Embryonic facial prominence (tissue), 1 donor: ENCODE data around the gene DOCK4.

Experiments used
- DNase-seq: peaks from one replicate; pipeline ENCODE4 v3.0.0-alpha.2; 2016; ENCODE audit errors: extremely low spot score

DOCK4 gene

GRCh38 chr7:111765751-111766643, 440.2 kb downstream of the DOCK4 start:
- no peak for DNase-seq

GRCh38 chr7:111763221-111763801, 442.9 kb downstream of the DOCK4 start:
- peak; percentile 27 for DNase-seq

GRCh38 chr7:111762799-111763198, 443.4 kb downstream of the DOCK4 start:
- DNase-seq: no peak

- no peak for DNase-seq
Observed at GRCh38 chr7:111762211-111762610, 444.0 kb downstream of the DOCK4 start.

GRCh38 chr7:111760043-111760442, 446.2 kb downstream of the DOCK4 start:
- DNase-seq: no peak

GRCh38 chr7:111758332-111758731, 447.9 kb downstream of the DOCK4 start:
- DNase-seq: no peak

- no peak for DNase-seq
Observed at GRCh38 chr7:111756687-111757178, 449.5 kb downstream of the DOCK4 start.

- DNase-seq: no peak
Observed at GRCh38 chr7:111755383-111755782, 450.8 kb downstream of the DOCK4 start.

- DNase-seq: no peak
Observed at GRCh38 chr7:111753968-111754367, 452.2 kb downstream of the DOCK4 start.

GRCh38 chr7:111752022-111752582, 454.1 kb downstream of the DOCK4 start:
- no peak for DNase-seq

- no peak for DNase-seq
Observed at GRCh38 chr7:111750878-111751277, 455.3 kb downstream of the DOCK4 start.

GRCh38 chr7:111750228-111750627, 456.0 kb downstream of the DOCK4 start:
- no peak for DNase-seq

GRCh38 chr7:111749625-111750024, 456.6 kb downstream of the DOCK4 start:
- DNase-seq: no peak

- no peak for DNase-seq
Observed at GRCh38 chr7:111747718-111748117, 458.5 kb downstream of the DOCK4 start.

GRCh38 chr7:111746950-111747349, 459.2 kb downstream of the DOCK4 start:
- DNase-seq: no peak

- DNase-seq: no peak
Observed at GRCh38 chr7:111744501-111745155, 461.6 kb downstream of the DOCK4 start.

GRCh38 chr7:111743244-111743847, 462.9 kb downstream of the DOCK4 start:
- no peak for DNase-seq

- DNase-seq: peak; percentile 39
Observed at GRCh38 chr7:111741811-111742240, 464.4 kb downstream of the DOCK4 start.

GRCh38 chr7:111740942-111741341, 465.3 kb downstream of the DOCK4 start:
- DNase-seq: no peak

- DNase-seq: no peak
Observed at GRCh38 chr7:111736552-111736874, 469.7 kb downstream of the DOCK4 start.

GRCh38 chr7:111735661-111736551, 470.3 kb downstream of the DOCK4 start:
- DNase-seq: no peak
